ENCODE results near the gene CLEC12A.
"Not testable (repeated sequence)": the region's sequence is repeated elsewhere in the genome, so short reads cannot be mapped to it uniquely, and the experiment has no call there.

CLEC12A gene

DNA sequence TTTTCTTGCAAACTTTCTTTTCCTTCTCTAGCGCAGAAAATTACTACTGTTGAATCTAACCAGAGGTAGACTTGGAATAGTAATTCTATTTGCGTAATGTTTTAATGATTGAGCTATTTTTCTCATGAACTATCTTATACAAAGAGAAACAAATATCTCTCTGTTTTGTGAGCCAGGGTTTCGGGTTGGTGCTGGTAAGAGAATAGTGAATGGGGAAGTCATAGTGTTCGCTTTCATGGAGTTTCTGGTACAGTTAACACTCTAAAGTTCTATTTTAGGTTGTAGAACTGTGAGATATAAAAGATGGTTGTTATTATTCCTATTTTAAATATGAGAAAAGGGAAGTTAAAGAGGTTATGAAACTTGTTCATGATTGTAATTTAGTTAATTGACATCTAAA, 21.1 kb downstream of the CLEC12A start:
- TF ChIP-seq POLR2A (IDR thresholded peaks at IDR 0.05; ENCODE audit: low read depth, low read length), result no peak
- no peak for DNase-seq (ENCODE audit: insufficient read length, low spot score)
- no peak for FAIRE-seq

DNA sequence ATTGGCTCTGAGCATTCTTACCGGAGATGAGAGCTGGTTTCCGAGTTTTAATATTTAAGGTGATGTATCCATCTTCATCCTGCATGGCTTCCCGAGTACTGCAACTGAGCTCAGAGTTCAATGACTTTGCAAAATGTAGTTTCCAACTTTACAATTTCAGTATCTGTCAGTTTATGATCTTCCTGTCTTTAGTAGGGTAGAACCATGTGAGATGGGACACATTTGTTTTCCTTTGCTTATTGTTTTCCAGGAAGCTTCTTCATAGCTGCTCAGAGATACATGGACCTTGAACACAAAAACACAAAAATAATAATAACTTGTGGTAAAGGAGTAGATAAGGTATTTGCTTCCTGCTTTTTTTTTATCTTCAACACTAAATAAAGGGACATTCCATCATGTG, 27.8 kb downstream of the CLEC12A start, which contains the start of gene CLEC1B:
CLEC1B (minus strand) TSS at position 106 of the 400 bp plus-strand sequence; CDS start at position 85, 21 bp downstream.
- TF ChIP-seq POLR2A (IDR thresholded peaks at IDR 0.05; ENCODE audit: low read depth, low read length), result no peak
- DNase-seq (ENCODE audit: insufficient read length, low spot score), result no peak
- FAIRE-seq, result no peak

DNA sequence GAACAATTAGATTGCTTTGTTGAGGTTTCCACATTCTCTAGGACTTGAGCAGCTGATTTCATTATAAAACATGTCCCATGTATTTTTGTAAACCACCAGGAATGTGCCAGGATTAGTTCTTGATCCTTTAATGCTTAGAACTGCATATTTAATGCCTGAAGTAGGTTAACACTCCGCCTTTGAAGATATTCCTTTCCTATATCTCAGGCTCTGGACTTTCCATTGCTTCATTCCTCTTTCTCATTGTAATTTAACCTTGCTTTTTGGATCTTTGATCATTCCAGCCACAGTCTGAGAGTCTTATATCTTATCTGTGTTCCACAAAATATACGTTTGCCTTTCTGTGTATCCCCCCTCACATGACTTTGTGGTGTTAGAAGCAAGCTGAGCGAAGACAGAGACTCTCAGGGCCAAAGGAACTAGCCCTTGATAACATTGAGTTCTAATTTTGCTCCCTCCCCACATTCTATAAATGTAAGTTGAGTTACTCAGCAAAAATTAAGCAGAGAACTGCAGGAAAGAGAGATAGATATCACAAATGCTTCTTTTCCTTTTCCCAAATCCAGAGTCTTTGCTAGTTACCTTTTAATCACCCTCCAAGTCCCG, 30.1 kb downstream of the CLEC12A start:
- TF ChIP-seq POLR2A (IDR thresholded peaks at IDR 0.05; ENCODE audit: low read depth, low read length), result no peak
- DNase-seq (ENCODE audit: insufficient read length, low spot score) (no peak), FAIRE-seq (no peak)

DNA sequence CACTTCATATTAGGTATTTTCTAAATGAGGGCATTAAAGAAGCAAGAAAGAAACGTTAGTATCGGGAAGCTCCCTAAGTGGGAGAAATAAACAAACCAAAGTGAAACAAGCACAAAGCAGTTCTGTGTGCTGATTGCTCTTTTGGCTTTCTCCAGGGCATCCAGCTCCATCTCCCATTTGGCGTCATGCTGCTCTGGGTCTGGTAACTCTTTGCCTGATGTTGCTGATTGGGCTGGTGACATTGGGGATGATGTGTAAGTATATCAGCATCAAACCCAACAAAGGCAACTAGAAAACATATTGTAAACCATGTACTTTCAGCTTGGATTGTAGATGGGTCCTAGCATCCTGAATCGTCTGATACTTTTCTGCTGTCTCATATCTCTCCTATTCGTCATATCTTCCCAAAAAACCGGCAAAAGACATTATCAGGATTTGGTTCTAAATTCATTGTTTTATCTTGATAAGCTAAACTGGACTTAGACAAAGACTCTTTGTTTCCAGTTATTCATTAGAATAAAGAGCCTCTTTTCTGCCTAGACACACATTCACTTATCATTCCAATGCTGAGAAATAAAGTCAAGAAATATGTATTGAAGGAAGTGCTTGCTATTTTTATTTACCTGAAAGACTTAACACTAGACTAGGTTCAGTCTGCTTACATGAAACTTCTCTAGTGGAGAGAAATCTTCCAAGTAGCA, 41.6 kb downstream of the CLEC12A start:
- DNase-seq (ENCODE audit: insufficient read length, low spot score) (no peak), FAIRE-seq (no peak)
- no peak for TF ChIP-seq POLR2A (IDR thresholded peaks at IDR 0.05; ENCODE audit: low read depth, low read length)

DNA sequence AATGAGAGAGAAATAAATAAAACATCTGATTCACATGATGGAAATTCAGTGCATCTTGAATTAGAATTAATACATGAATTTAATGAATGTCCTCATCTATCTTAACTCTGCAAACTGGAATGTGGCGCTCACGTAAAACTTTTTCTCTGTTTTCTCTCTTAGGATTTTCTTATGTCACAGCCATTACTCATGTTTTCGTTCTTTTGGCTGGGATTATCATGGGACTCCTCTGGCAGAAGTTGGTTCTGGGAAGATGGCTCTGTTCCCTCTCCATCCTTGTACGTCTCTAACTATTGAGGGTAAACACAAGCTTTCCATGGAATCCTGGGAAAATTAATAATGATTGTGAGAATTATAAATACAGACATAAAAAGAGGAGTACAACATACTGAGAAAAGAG, 44.2 kb downstream of the CLEC12A start:
- FAIRE-seq (no peak), DNase-seq (ENCODE audit: insufficient read length, low spot score) (no peak)
- TF ChIP-seq POLR2A (IDR thresholded peaks at IDR 0.05; ENCODE audit: low read depth, low read length), result no peak

DNA sequence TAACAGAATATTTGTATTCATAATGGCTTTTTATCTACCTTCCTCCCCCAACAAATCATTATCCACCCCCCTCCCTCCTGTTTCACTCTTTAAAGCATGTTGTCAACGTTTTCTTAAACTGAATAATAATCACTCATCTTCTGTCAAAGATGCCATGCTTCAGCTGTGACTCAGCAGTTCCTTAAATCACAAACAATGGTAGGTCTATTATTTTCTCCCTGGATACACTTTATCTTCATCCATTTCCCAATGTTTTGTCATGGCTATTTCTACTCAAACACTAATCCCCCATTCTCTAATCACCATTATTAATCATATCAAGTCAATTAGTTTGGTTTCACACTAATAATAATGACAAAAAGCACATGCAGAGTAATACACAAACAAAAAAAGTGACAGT, 45.7 kb downstream of the CLEC12A start:
- FAIRE-seq, result peak; percentile 82
- DNase-seq (ENCODE audit: insufficient read length, low spot score), result no peak
- no peak for TF ChIP-seq POLR2A (IDR thresholded peaks at IDR 0.05; ENCODE audit: low read depth, low read length)

DNA sequence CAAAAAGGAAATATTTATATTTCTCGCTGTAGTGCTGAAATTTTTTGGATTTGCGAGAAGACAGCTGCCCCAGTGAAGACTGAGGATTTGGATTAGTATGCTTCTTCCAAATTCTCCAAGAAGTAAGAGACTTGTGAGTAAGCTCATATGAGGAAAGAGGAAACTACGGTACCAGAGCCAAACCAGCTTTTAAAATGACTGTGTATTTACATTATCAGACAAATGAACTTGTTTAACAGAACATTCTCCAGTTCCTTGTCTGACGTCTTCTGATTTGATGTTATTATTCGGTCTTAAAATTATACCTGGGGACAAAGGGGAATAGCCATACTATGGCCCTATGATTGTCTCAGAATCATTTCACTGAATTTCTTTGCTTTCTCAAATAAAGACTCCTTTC, 47.2 kb downstream of the CLEC12A start:
- no peak for TF ChIP-seq POLR2A (IDR thresholded peaks at IDR 0.05; ENCODE audit: low read depth, low read length)
- FAIRE-seq, result no peak
- no peak for DNase-seq (ENCODE audit: insufficient read length, low spot score)

DNA sequence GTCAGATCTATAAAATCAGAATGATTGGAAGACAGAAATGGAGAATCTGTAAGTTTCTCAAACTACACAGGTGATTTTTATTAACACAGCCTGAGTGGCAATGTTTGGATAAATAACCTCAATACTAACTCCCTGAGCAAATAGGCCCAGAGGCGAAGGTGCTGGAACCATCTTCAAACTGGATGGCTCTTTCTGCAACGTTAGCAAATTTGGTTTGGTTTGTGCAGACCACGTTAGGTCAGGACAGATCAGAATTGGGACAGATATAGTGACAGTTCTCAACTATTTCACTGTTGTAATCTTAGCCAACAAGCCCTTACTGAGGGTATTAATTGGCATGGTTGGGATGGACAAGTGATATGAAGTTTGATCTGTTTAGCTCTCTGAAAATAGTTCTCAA, 50.1 kb downstream of the CLEC12A start:
- FAIRE-seq (no peak), DNase-seq (ENCODE audit: insufficient read length, low spot score) (no peak)
- no peak for TF ChIP-seq POLR2A (IDR thresholded peaks at IDR 0.05; ENCODE audit: low read depth, low read length)

DNA sequence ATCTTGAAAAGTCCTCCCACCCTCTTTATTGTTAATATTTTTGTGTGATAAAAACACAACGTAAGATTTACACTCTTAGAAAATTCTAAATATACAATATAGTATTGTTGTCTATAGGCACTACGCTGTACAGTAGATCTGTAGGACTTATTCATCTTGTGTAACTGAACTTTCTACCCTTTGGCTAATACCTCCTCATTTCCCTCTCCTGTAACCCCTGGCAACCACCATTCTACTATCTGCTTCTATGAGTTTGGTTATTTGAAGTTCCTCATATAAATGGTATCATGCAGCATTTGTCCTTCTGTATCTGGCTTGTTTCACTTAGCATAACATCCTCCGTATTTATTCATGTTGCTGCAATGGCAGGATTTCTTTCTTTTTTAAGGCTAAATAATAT, 54.0 kb downstream of the CLEC12A start:
- FAIRE-seq (no peak), DNase-seq (ENCODE audit: insufficient read length, low spot score) (no peak)
- no peak for TF ChIP-seq POLR2A (IDR thresholded peaks at IDR 0.05; ENCODE audit: low read depth, low read length)

DNA sequence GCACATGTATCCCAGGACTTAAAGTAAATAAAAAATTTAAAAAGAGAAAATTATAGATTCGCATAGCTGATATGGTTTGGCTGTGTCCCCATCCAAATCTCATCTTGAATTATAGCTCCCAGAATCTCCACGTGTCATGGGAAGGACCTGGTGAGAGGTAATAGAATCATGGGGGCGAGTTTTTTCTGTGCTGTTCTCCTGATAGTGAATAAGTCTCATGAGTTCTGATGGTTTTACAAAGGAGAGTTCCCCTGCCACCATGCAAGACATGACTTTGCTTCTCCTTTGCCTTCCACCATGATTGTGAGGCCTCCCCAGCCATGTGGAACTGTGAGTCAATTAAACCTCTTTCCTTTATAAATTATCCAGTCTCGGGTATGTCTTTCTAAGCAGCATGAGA, 55.5 kb downstream of the CLEC12A start:
- not testable (repeated sequence) for DNase-seq (ENCODE audit: insufficient read length, low spot score); FAIRE-seq

DNA sequence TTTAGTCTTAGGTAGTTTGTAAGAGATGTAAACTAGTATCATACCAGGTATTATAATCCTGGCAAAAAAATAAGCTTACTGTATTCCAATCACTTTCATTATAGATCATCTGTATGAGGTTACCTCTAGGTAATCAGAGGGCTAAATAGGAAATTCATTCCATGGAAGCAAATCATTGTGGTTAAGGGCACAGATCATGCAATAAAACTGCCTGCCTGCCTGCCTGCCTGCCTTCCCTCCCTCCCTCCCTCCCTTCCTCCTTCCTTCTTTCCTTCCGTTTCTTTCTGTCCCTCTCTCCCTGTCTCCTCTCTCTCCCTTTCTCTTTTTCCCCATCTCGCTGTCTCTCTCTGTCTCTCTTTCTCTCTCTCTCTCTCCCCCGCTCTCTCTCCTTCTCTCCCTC, 56.1 kb downstream of the CLEC12A start:
- TF ChIP-seq POLR2A (IDR thresholded peaks at IDR 0.05; ENCODE audit: low read depth, low read length), result no peak
- FAIRE-seq, result peak; percentile 27
- no peak for DNase-seq (ENCODE audit: insufficient read length, low spot score)

DNA sequence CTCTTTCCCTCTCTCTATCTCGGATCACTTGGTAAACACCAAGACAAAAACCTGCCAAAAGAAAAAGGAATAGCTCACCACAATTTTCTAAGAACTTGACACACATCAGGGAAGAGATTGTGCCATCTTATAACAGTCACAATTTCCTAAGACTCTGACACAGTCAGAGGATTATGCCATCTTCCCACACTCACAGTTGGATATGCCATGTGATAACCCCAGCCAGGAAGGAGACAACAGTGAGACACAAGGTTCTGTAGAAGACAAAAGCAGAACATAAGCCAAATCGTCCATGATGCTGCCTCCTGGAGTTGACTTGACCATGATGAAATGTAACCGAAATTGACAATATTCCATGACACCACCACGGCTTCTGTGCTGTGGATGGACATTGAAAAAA, 56.5 kb downstream of the CLEC12A start:
- DNase-seq (ENCODE audit: insufficient read length, low spot score), result peak; percentile 2

DNA sequence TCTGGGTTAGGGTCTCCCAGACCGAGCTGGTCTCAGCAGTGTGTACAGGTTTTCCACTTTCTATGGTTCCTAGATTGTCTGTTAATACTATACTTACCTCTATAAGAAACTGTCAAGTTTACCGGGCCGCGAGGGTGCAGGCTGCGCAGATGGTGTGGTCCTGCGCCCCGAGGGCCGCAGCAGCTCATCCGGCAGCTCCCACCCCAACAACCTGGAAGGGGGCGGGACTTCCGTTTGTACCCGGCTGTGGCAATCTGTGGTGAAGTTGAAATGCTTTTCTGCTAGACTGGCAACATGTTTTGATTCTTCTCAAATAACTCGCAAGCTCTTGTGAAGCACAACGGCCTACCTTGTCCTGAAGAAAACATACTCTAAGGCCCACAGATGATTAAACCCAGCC, 59.2 kb downstream of the CLEC12A start, which contains the start of gene CLEC9A:
CLEC9A (plus strand) TSS at position 237 of the 400 bp plus-strand sequence. CDS start 22,006 bp downstream, outside the sequence.
- TF ChIP-seq POLR2A (IDR thresholded peaks at IDR 0.05; ENCODE audit: low read depth, low read length), result no peak
- FAIRE-seq, result no peak

More for the DNA sequence above, 56.5 kb downstream of the CLEC12A start:
- TF ChIP-seq POLR2A (IDR thresholded peaks at IDR 0.05; ENCODE audit: low read depth, low read length), result no peak
- no peak for FAIRE-seq

DNA sequence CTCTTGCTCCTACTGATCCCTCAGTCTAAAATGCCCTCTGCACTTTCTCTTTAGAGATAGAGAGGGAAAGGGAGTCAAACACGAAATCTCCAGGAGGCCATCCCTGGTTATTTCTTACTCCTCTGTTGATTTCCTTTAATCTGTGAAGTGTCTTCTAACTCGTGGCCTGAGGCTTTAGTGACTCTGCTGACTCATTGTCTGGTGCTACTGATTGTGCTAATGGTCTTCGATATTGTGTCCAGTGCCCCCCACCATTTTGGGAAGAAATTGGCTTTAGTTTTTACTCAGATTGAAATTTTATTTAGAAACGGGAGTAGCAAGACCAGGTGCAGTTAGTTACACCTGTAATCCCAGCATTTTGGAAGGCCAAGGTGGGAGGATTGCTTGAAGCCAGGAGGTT, 60.1 kb downstream of the CLEC12A start:
- FAIRE-seq (no peak), DNase-seq (ENCODE audit: insufficient read length, low spot score) (no peak)
- no peak for TF ChIP-seq POLR2A (IDR thresholded peaks at IDR 0.05; ENCODE audit: low read depth, low read length)

More for the DNA sequence above, 59.2 kb downstream of the CLEC12A start, which contains the start of gene CLEC9A:
- no peak for DNase-seq (ENCODE audit: insufficient read length, low spot score)

DNA sequence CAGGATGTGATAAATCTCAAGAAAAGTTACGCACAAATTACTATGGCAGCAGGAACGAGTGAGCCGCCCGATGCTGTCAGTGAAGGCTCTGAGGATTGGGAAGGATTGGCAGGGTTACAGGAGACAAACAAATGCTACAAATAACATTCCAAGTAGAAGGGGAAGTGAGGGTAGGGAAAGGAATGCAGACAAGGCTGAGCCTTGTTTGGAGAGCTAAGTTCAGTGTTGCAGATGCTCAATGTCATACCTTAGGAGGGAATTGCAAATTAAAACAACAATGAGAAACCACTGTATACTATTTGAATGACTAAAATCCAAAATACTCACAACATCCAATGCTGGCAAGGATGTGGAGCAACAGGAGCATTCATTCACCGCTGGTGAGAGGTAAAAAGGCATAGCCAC, 60.6 kb downstream of the CLEC12A start:
- DNase-seq (ENCODE audit: insufficient read length, low spot score), result peak; percentile 50
- FAIRE-seq, result peak; percentile 98

More for the DNA sequence above, 60.6 kb downstream of the CLEC12A start:
- no peak for TF ChIP-seq POLR2A (IDR thresholded peaks at IDR 0.05; ENCODE audit: low read depth, low read length)

All from H54 (cell line).